Measurements from ENCODE around the gene WDR31. TPM values are rescaled to one million over a fixed set of nuclear protein-coding genes. Genes with fewer than 3 reads are reported as not detected.

The WDR31 gene
- total and polyA plus RNA-seq, 3 experiments from 2014 or later = 0.22 to 1.9 (median 1.3) TPM

GRCh38 chr9:113319054-113319453 is 21.0 kb downstream of the WDR31 start:
- no peak for DNase-seq
- Histone ChIP-seq H3K27me3 (ENCODE audit: insufficient read depth, low read length, poor library complexity, severe bottlenecking) (no peaks in the 10 kb centered on the region), H3K27ac (ENCODE audit: low read depth, low read length) (no peak overlapping the region), H3K9me3 (ENCODE audit: low read length) (no peaks in the 10 kb centered on the region), H3K4me3 (ENCODE audit: low read length) (no peak overlapping the region), H3K4me1 (ENCODE audit: insufficient read depth, low read length) (no peaks in the 10 kb centered on the region), H3K36me3 (ENCODE audit: insufficient read depth, low read length) (no peaks in the 10 kb centered on the region)
- Mint-ChIP-seq H3K9me3 (no peaks in the 10 kb centered on the region), H3K4me1 (no peaks in the 10 kb centered on the region), H3K36me3 (no peaks in the 10 kb centered on the region), H3K27ac (peak overlapping the region in 1 of 8 donors; percentile 5), H3K27me3 (peaks cover 2 to 11% of the 10 kb centered on the region in 2 donors), H3K4me3 (no peak overlapping the region)
- ChIA-PET CTCF (interaction anchor here (1.3 to 1.6 kb wide), 2 partner anchors 8 to 9 kb away, joined by 3 read pairs; no protein-coding TSS in a partner anchor), POLR2A (interaction anchor here (0.6 to 1.1 kb wide), 2 partner anchors 10 to 336 kb away, joined by 3 read pairs; no protein-coding TSS in a partner anchor)

- Histone ChIP-seq H3K27me3 (ENCODE audit: insufficient read depth, low read length, poor library complexity, severe bottlenecking) (no peaks in the 10 kb centered on the region), H3K4me1 (ENCODE audit: insufficient read depth, low read length) (no peaks in the 10 kb centered on the region), H3K27ac (ENCODE audit: low read depth, low read length) (no peak overlapping the region), H3K4me3 (ENCODE audit: low read length) (no peak overlapping the region), H3K9me3 (ENCODE audit: low read length) (no peaks in the 10 kb centered on the region), H3K36me3 (ENCODE audit: insufficient read depth, low read length) (no peaks in the 10 kb centered on the region)
- ChIA-PET CTCF (interaction anchor here (1.6 kb wide), 1 partner anchor 9 kb away, joined by 3 read pairs; no protein-coding TSS in a partner anchor), POLR2A (no interaction called here)
- Mint-ChIP-seq H3K27ac (no peak overlapping the region), H3K4me3 (no peak overlapping the region), H3K9me3 (no peaks in the 10 kb centered on the region), H3K27me3 (peaks cover 4 to 11% of the 10 kb centered on the region in 2 donors), H3K4me1 (no peaks in the 10 kb centered on the region), H3K36me3 (no peaks in the 10 kb centered on the region)
- DNase-seq = no peak
Measured at GRCh38 chr9:113317777-113318176, 22.3 kb downstream of the WDR31 start.

- Mint-ChIP-seq H3K27ac (no peak overlapping the region), H3K4me1 (no peaks in the 10 kb centered on the region), H3K4me3 (no peak overlapping the region), H3K27me3 (peaks cover 4 to 11% of the 10 kb centered on the region in 2 donors), H3K9me3 (no peaks in the 10 kb centered on the region), H3K36me3 (no peaks in the 10 kb centered on the region)
- no peak for DNase-seq
- CTCF ChIA-PET = no interaction called here
- Histone ChIP-seq H3K27me3 (ENCODE audit: insufficient read depth, low read length, poor library complexity, severe bottlenecking) (no peaks in the 10 kb centered on the region), H3K36me3 (ENCODE audit: insufficient read depth, low read length) (no peaks in the 10 kb centered on the region), H3K4me3 (ENCODE audit: low read length) (no peak overlapping the region), H3K27ac (ENCODE audit: low read depth, low read length) (no peak overlapping the region), H3K9me3 (ENCODE audit: low read length) (no peaks in the 10 kb centered on the region), H3K4me1 (ENCODE audit: insufficient read depth, low read length) (no peaks in the 10 kb centered on the region)
- POLR2A ChIA-PET = no interaction called here
Measured at GRCh38 chr9:113316030-113316429, 24.0 kb downstream of the WDR31 start.

- no peak for DNase-seq
- no peaks in the 10 kb centered on the region for H3K27me3 ChIP-seq (ENCODE audit: insufficient read depth, low read length, poor library complexity, severe bottlenecking)
- H3K4me3 ChIP-seq (ENCODE audit: low read length) = no peak overlapping the region
- no peak overlapping the region for H3K27ac Mint-ChIP-seq
- POLR2A ChIA-PET = no interaction called here
- no peaks in the 10 kb centered on the region for H3K36me3 Mint-ChIP-seq
- no peaks in the 10 kb centered on the region for H3K36me3 ChIP-seq (ENCODE audit: insufficient read depth, low read length)
- H3K27me3 Mint-ChIP-seq = peaks cover 4 to 11% of the 10 kb centered on the region in 2 donors
- no peaks in the 10 kb centered on the region for H3K9me3 Mint-ChIP-seq
- H3K27ac ChIP-seq (ENCODE audit: low read depth, low read length) = no peak overlapping the region
- H3K4me3 Mint-ChIP-seq = no peak overlapping the region
- no peaks in the 10 kb centered on the region for H3K4me1 ChIP-seq (ENCODE audit: insufficient read depth, low read length)
- CTCF ChIA-PET = no interaction called here
- no peaks in the 10 kb centered on the region for H3K9me3 ChIP-seq (ENCODE audit: low read length)
- no peaks in the 10 kb centered on the region for H3K4me1 Mint-ChIP-seq
Measured at GRCh38 chr9:113315231-113315630, 24.8 kb downstream of the WDR31 start.

GRCh38 chr9:113313261-113313660 is 26.8 kb downstream of the WDR31 start:
- Histone ChIP-seq H3K4me3 (ENCODE audit: low read length) (no peak overlapping the region), H3K27me3 (ENCODE audit: insufficient read depth, low read length, poor library complexity, severe bottlenecking) (no peaks in the 10 kb centered on the region), H3K4me1 (ENCODE audit: insufficient read depth, low read length) (no peaks in the 10 kb centered on the region), H3K9me3 (ENCODE audit: low read length) (no peaks in the 10 kb centered on the region), H3K27ac (ENCODE audit: low read depth, low read length) (no peak overlapping the region), H3K36me3 (ENCODE audit: insufficient read depth, low read length) (no peaks in the 10 kb centered on the region)
- Mint-ChIP-seq H3K9me3 (no peaks in the 10 kb centered on the region), H3K36me3 (no peaks in the 10 kb centered on the region), H3K4me1 (no peaks in the 10 kb centered on the region), H3K27ac (no peak overlapping the region), H3K4me3 (no peak overlapping the region), H3K27me3 (peaks cover 1 to 9% of the 10 kb centered on the region in 2 donors)
- ChIA-PET POLR2A (no interaction called here), CTCF (no interaction called here)
- no peak for DNase-seq

- ChIA-PET POLR2A (no interaction called here), CTCF (interaction anchor here (0.8 to 1.0 kb wide), 3 partner anchors 37 to 344 kb away, joined by 3 read pairs; partner anchors contain the start of gene ALAD)
- Mint-ChIP-seq H3K4me3 (no peak overlapping the region), H3K9me3 (no peaks in the 10 kb centered on the region), H3K36me3 (no peaks in the 10 kb centered on the region), H3K27ac (peak overlapping the region in 1 of 8 donors; percentile 29), H3K4me1 (no peaks in the 10 kb centered on the region), H3K27me3 (peaks cover 1 to 11% of the 10 kb centered on the region in 2 donors)
- DNase-seq = no peak
- Histone ChIP-seq H3K36me3 (ENCODE audit: insufficient read depth, low read length) (no peaks in the 10 kb centered on the region), H3K27ac (ENCODE audit: low read depth, low read length) (no peak overlapping the region), H3K27me3 (ENCODE audit: insufficient read depth, low read length, poor library complexity, severe bottlenecking) (no peaks in the 10 kb centered on the region), H3K4me1 (ENCODE audit: insufficient read depth, low read length) (no peaks in the 10 kb centered on the region), H3K4me3 (ENCODE audit: low read length) (no peak overlapping the region), H3K9me3 (ENCODE audit: low read length) (no peaks in the 10 kb centered on the region)
Measured at GRCh38 chr9:113311961-113312360, 28.1 kb downstream of the WDR31 start.

GRCh38 chr9:113310538-113310937 is 29.5 kb downstream of the WDR31 start:
- Histone ChIP-seq H3K36me3 (ENCODE audit: insufficient read depth, low read length) (no peaks in the 10 kb centered on the region), H3K9me3 (ENCODE audit: low read length) (no peaks in the 10 kb centered on the region), H3K27me3 (ENCODE audit: insufficient read depth, low read length, poor library complexity, severe bottlenecking) (no peaks in the 10 kb centered on the region), H3K4me3 (ENCODE audit: low read length) (no peak overlapping the region), H3K4me1 (ENCODE audit: insufficient read depth, low read length) (no peaks in the 10 kb centered on the region), H3K27ac (ENCODE audit: low read depth, low read length) (no peak overlapping the region)
- no peak for DNase-seq
- CTCF ChIA-PET = interaction anchor here (1.5 kb wide), 1 partner anchor 348 kb away, joined by 4 read pairs; no protein-coding TSS in a partner anchor
- no peaks in the 10 kb centered on the region for H3K9me3 Mint-ChIP-seq
- H3K36me3 Mint-ChIP-seq = no peaks in the 10 kb centered on the region
- peak overlapping the region in 1 of 8 donors; percentile 12 for H3K27ac Mint-ChIP-seq
- no peak overlapping the region for H3K4me3 Mint-ChIP-seq
- H3K4me1 Mint-ChIP-seq = no peaks in the 10 kb centered on the region
- H3K27me3 Mint-ChIP-seq = peaks cover 2 to 10% of the 10 kb centered on the region in 2 donors
- POLR2A ChIA-PET = no interaction called here

GRCh38 chr9:113309204-113309813 is 30.8 kb downstream of the WDR31 start:
- ChIA-PET CTCF (interaction anchor here (0.6 to 1.9 kb wide), 5 partner anchors 10 to 348 kb away, joined by 3 to 7 read pairs (median 3); partner anchors contain the start of gene ALAD), POLR2A (interaction anchor here (0.6 kb wide), 1 partner anchor 1305 kb away, joined by 3 read pairs; no protein-coding TSS in a partner anchor)
- DNase-seq = peak in 2 of 5 donors; percentile 16 to 21

More at GRCh38 chr9:113309204-113309813, 30.8 kb downstream of the WDR31 start:
- Histone ChIP-seq H3K27me3 (ENCODE audit: insufficient read depth, low read length, poor library complexity, severe bottlenecking) (no peaks in the 10 kb centered on the region), H3K27ac (ENCODE audit: low read depth, low read length) (no peak overlapping the region), H3K36me3 (ENCODE audit: insufficient read depth, low read length) (no peaks in the 10 kb centered on the region), H3K9me3 (ENCODE audit: low read length) (no peaks in the 10 kb centered on the region), H3K4me3 (ENCODE audit: low read length) (no peak overlapping the region), H3K4me1 (ENCODE audit: insufficient read depth, low read length) (no peaks in the 10 kb centered on the region)
- H3K27me3 Mint-ChIP-seq = peaks cover 9 to 14% of the 10 kb centered on the region in 2 donors
- H3K4me3 Mint-ChIP-seq = no peak overlapping the region
- no peaks in the 10 kb centered on the region for H3K4me1 Mint-ChIP-seq
- no peak overlapping the region for H3K27ac Mint-ChIP-seq
- H3K36me3 Mint-ChIP-seq = no peaks in the 10 kb centered on the region
- no peaks in the 10 kb centered on the region for H3K9me3 Mint-ChIP-seq
